Smooth muscle cell of the umbilical artery (primary cell): Measurements from ENCODE around the gene GAB2. TPM values are rescaled to one million over a fixed set of nuclear protein-coding genes. Genes with fewer than 3 reads are reported as not detected.

Experiments
- total RNA-seq: library from RNA; depleted of rRNA; stranded (reverse); fragments of >200 nt; gene quantifications from 2 replicates; pipeline ENCODE4 v1.2.3, GENCODE V29; 2014

GAB2 gene, protein sequence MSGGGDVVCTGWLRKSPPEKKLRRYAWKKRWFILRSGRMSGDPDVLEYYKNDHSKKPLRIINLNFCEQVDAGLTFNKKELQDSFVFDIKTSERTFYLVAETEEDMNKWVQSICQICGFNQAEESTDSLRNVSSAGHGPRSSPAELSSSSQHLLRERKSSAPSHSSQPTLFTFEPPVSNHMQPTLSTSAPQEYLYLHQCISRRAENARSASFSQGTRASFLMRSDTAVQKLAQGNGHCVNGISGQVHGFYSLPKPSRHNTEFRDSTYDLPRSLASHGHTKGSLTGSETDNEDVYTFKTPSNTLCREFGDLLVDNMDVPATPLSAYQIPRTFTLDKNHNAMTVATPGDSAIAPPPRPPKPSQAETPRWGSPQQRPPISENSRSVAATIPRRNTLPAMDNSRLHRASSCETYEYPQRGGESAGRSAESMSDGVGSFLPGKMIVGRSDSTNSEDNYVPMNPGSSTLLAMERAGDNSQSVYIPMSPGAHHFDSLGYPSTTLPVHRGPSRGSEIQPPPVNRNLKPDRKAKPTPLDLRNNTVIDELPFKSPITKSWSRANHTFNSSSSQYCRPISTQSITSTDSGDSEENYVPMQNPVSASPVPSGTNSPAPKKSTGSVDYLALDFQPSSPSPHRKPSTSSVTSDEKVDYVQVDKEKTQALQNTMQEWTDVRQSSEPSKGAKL
- 12.8 and 14.0 TPM in 2 replicates for total RNA-seq

DNA sequence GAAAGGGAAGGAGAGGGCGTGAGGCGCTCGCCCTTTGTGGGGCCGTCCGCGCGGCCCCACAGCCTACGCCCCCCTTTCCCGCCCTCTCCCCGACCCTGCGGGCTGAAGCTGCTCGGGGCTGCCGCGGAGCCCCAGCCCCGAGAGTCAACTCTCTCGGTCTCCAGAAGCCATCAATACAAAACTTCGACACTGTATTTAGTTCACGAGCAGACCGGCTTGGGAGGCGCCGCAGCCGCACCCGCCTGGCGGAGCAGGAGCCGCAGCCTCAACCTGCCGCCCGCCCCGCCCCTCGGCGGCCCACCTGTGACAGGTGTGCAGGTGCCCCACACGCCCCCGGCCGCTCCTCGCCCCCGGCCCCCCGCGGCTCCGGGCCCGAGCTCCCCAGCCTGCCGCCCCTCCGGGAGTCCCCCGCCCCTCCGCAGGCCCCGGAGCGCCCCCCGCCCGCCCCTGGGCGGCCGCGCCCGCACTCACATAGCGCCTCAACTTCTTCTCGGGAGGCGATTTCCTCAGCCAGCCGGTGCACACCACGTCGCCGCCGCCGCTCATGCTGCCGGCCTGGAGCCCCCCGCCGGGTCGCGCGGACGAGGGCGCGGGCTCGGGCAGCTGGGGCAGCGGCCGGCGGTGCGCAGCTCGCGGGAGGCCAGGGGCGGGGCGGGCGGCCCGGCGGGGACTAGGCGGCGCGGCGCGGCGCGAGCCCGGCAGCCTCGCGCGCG, at the start of gene GAB2:
GAB2 (minus strand) TSS at position 646 of the 713 bp plus-strand sequence; CDS start at position 546, 100 bp downstream.

DNA sequence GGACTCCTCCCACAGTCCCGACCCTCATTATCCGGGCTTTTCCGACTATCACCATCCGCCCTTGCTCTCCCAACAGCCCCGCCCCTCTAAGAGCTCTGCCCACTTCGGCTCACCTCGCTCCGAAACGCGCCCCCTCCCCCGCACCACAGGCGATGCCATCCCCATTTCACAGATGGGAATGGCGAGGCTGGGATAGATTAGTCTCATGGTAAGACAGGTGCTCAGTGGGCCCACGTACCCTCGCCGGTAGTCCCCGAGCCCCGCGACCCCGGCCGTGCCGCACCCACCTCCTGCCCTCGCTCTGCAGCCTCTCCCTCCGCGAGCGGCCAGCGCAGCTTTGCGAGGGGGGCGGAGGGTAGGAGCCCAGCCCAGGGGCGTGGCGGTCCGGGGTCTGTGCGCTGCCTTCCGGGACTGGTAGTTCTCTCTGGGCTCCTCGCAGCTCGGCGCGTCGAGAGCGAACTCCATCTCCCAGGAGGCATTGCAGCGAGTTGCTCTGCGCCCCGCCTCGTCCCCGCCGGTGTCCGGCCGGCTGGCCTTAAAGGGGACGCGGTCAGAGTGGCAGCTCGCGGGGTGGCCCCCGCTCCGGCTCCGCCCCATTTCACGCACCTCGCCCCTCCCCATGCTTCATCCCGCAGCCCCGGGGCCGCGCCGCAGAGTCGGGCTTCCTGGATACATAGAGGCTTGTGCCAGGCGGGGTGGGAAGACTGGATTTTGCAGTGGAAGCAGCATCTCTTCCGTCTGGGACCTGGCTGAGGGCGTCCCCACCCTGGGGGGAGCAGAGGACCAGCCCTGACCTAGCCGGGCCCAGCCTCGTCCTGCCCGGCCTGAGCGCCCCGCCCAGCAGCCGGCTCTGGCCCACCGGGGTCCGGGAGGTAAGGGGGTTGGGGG, 229.1 kb downstream of the GAB2 start, which contains the start of the genes KCTD21 and USP35:
KCTD21 (minus strand) TSS at position 341 of the 888 bp plus-strand sequence. CDS start 14,072 bp downstream, outside the sequence.
USP35 (plus strand) TSS at position 634 of the 888 bp plus-strand sequence. CDS start 7,327 bp downstream, outside the sequence.

Other genes with a start within 250 kb of the GAB2 start
- 7.4 and 10.1 TPM in 2 replicates for gene KCTD21, start 229.2 kb downstream of the GAB2 start, total RNA-seq
- 10.1 and 17.9 TPM in 2 replicates for gene USP35, start 228.9 kb downstream of the GAB2 start, total RNA-seq
- gene NARS2, start 157.0 kb upstream of the GAB2 start, total RNA-seq = 14.6 and 20.6 TPM in 2 replicates